ENCODE data around the gene HTT.

HTT gene

GRCh38 chr4:3202836-3203820, 128.6 kb downstream of the HTT start:
- peak overlapping the region; percentile 58 to 86 (median 79) for H3K4me2 ChIP-seq
- no peak overlapping the region; a peak in 1 of 20 replicates for H3K4me3 ChIP-seq
- H3K27ac ChIP-seq, result peak overlapping the region in 9 of 11 experiments; percentile 32 to 67 (median 57); a peak in 18 of 22 replicates
- no peak; a peak in 1 of 22 replicates for TF ChIP-seq Cebpa-rat (IDR thresholded peaks at IDR 0.05)
- H3K4me1 ChIP-seq, result peaks cover 23 to 58% (median 52%) of the 10 kb centered on the region in 10 experiments
- no peaks in the 10 kb centered on the region for H3K27me3 ChIP-seq
- H4K20me1 ChIP-seq, result peaks cover 0 to 36% (median 20%) of the 10 kb centered on the region in 11 experiments; a peak in 12 of 22 replicates
- H3K9me3 ChIP-seq (replicated peaks in 1 of 11), result no peaks in the 10 kb centered on the region
- H3K9ac ChIP-seq, result peak overlapping the region in 7 of 11 experiments; percentile 11 to 50 (median 23); a peak in 8 of 22 replicates
- peaks cover 45 to 81% (median 64%) of the 10 kb centered on the region in 11 experiments for H3K36me3 ChIP-seq

GRCh38 chr4:3203971-3204431, 129.5 kb downstream of the HTT start:
- Histone ChIP-seq H3K9ac (0 out of 22 replicates have a peak overlapping the region, but pooled peaks of 1 of the 11 experiments have one; percentile 33), H3K27me3 (no peaks in the 10 kb centered on the region), H3K4me2 (peak overlapping the region in 8 of 11 experiments; percentile 17 to 85 (median 80); a peak in 11 of 22 replicates), H3K36me3 (peaks cover 48 to 81% (median 66%) of the 10 kb centered on the region in 11 experiments), H3K9me3 (replicated peaks in 1 of 11) (no peaks in the 10 kb centered on the region), H3K4me1 (peaks cover 23 to 58% (median 52%) of the 10 kb centered on the region in 10 experiments), H3K27ac (peak overlapping the region in 2 of 11 experiments; percentile 5 to 25; a peak in 3 of 22 replicates), H3K4me3 (no peak overlapping the region), H4K20me1 (peaks cover 0 to 31% (median 15%) of the 10 kb centered on the region in 11 experiments; a peak in 12 of 22 replicates)
- TF ChIP-seq Cebpa-rat (IDR thresholded peaks at IDR 0.05), result no peak

GRCh38 chr4:3205995-3206394, 131.5 kb downstream of the HTT start:
- H3K9ac ChIP-seq, result no peak overlapping the region
- H3K9me3 ChIP-seq (replicated peaks in 1 of 11), result no peaks in the 10 kb centered on the region
- peaks cover 23 to 43% (median 39%) of the 10 kb centered on the region in 10 experiments for H3K4me1 ChIP-seq
- no peak overlapping the region for H3K4me3 ChIP-seq
- H4K20me1 ChIP-seq, result peaks cover 0 to 38% (median 13%) of the 10 kb centered on the region in 11 experiments; a peak in 11 of 22 replicates
- H3K27me3 ChIP-seq, result no peaks in the 10 kb centered on the region
- no peak overlapping the region for H3K4me2 ChIP-seq
- H3K27ac ChIP-seq, result no peak overlapping the region
- no peak for TF ChIP-seq Cebpa-rat (IDR thresholded peaks at IDR 0.05)
- peaks cover 49 to 81% (median 65%) of the 10 kb centered on the region in 11 experiments for H3K36me3 ChIP-seq

DNA sequence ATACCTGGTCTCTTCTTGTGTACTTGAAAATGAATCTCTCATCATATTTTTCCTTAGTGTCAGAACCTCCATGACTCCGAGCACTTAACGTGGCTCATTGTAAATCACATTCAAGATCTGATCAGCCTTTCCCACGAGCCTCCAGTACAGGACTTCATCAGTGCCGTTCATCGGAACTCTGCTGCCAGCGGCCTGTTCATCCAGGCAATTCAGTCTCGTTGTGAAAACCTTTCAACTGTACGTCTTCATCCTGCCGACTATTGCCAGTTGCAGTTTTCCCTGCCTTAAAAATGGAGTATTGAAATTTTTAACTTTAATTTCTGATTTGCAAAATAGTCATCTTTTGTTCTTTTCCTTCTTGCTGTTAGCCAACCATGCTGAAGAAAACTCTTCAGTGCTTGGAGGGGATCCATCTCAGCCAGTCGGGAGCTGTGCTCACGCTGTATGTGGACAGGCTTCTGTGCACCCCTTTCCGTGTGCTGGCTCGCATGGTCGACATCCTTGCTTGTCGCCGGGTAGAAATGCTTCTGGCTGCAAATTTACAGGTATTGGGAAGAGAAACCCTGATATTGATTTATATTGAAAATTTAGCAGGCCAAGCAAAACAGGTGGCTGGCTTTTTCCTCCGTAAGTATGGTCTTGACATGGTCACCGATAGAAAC, 132.1 kb downstream of the HTT start:
- peaks cover 18 to 37% (median 33%) of the 10 kb centered on the region in 10 experiments for H3K4me1 ChIP-seq
- TF ChIP-seq Cebpa-rat (IDR thresholded peaks at IDR 0.05), result no peak
- peaks cover 54 to 82% (median 68%) of the 10 kb centered on the region in 11 experiments for H3K36me3 ChIP-seq
- no peak overlapping the region for H3K4me3 ChIP-seq
- no peaks in the 10 kb centered on the region for H3K27me3 ChIP-seq
- H3K27ac ChIP-seq, result no peak overlapping the region
- H3K4me2 ChIP-seq, result no peak overlapping the region
- H3K9me3 ChIP-seq (replicated peaks in 1 of 11), result no peaks in the 10 kb centered on the region
- H3K9ac ChIP-seq, result no peak overlapping the region
- H4K20me1 ChIP-seq, result peaks cover 0 to 32% (median 12%) of the 10 kb centered on the region in 11 experiments; a peak in 11 of 22 replicates

DNA sequence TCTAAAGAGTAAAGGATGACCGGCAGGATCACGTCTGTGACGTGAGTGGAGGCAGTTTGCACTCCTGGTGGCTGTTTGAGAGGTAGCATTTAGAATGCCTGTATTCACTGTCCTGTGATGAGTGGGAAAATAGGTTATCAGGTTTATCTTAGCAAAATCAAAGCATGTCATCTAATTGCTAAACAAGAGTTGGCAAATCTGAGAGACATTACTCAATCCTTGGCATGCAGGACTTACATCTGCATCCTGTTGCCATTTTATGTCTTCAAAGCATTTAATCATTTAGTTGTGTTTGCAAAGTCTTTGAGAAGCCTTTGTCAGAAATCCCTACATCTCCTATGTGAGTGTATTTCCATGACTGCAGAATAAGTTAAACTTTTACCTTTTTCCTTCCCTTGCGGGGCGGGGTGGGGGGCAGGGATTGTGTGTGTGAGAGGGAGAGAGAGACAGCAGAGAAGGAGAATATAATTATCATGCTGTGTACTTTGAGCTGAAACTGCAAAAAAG, 133.1 kb downstream of the HTT start:
- Histone ChIP-seq H3K9ac (no peak overlapping the region), H3K9me3 (replicated peaks in 1 of 11) (no peaks in the 10 kb centered on the region), H4K20me1 (peaks cover 0 to 22% (median 2%) of the 10 kb centered on the region in 11 experiments; a peak in 9 of 22 replicates), H3K36me3 (peaks cover 63 to 92% (median 78%) of the 10 kb centered on the region in 11 experiments), H3K4me3 (no peak overlapping the region), H3K27ac (no peak overlapping the region; a peak in 1 of 22 replicates), H3K4me1 (peaks cover 8 to 32% (median 23%) of the 10 kb centered on the region in 10 experiments), H3K4me2 (no peak overlapping the region), H3K27me3 (no peaks in the 10 kb centered on the region)
- TF ChIP-seq Cebpa-rat (IDR thresholded peaks at IDR 0.05), result no peak

DNA sequence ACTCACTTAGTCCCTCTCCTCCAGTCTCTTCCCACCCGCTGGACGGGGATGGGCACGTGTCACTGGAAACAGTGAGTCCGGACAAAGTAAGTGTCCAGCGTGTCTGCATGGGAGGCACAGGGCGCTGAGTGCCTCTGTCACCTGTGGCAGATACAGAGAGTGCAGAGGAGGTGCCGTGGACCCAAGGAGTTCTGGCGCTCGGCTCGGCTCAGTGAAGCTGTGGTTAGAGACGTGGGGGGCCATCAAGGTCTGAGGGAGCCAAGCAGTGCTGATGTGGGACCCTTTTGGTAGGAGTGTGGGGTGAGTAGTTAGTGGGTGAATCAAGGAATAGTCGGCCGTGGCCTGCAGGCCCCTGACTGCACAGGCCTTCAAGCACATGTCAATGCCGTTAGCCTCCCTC, 134.3 kb downstream of the HTT start:
- no peak overlapping the region for H3K4me3 ChIP-seq
- no peak overlapping the region for H3K9ac ChIP-seq
- TF ChIP-seq Cebpa-rat (IDR thresholded peaks at IDR 0.05), result no peak
- no peaks in the 10 kb centered on the region for H3K27me3 ChIP-seq
- peaks cover 0 to 29% (median 0%) of the 10 kb centered on the region in 11 experiments; a peak in 5 of 22 replicates for H4K20me1 ChIP-seq
- no peaks in the 10 kb centered on the region for H3K9me3 ChIP-seq (replicated peaks in 1 of 11)
- peaks cover 75 to 97% (median 89%) of the 10 kb centered on the region in 11 experiments for H3K36me3 ChIP-seq
- H3K27ac ChIP-seq, result no peak overlapping the region
- H3K4me2 ChIP-seq, result no peak overlapping the region
- peaks cover 0 to 20% (median 10%) of the 10 kb centered on the region in 10 experiments; a peak in 16 of 20 replicates for H3K4me1 ChIP-seq

DNA sequence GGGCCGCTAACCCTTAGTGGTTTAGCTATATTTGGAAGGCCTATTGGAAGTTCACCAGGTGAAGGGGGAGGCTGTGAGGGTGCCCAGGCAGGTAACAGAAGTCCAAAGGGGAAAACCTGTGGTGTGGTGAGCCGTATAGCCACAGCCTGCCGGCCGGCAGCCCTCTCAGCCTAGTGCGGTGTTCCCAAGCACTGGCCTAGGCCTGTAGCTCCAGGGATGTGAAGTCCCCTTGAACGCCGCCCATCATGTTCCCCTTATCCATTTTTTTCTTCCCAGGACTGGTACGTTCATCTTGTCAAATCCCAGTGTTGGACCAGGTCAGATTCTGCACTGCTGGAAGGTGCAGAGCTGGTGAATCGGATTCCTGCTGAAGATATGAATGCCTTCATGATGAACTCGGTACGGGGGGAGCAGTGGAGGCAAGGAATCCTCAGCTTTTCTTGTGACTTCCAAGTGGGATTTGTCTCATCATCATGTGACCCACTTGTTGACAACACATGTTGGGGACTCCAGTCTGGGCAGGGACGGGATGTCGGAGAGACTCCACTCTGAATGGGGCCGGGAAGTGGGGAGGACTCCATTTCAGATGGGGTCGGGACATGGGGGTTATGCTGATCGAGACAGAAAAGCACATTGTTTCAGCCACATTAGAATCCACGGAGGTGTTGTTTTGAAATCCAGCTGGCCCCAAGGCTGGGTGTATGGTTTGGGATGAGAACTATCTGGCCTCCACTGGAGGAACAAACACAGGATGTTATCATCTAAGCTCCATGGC, 135.3 kb downstream of the HTT start:
- TF ChIP-seq Cebpa-rat (IDR thresholded peaks at IDR 0.05), result no peak
- H3K27me3 ChIP-seq, result no peaks in the 10 kb centered on the region
- H3K36me3 ChIP-seq, result peaks cover 82 to 97% (median 90%) of the 10 kb centered on the region in 11 experiments

GRCh38 chr4:3210467-3210866, 136.0 kb downstream of the HTT start:
- no peak overlapping the region for H3K27ac ChIP-seq
- H3K4me1 ChIP-seq, result peaks cover 0 to 7% (median 0%) of the 10 kb centered on the region in 10 experiments; a peak in 4 of 20 replicates
- H4K20me1 ChIP-seq, result peaks cover 0 to 24% (median 0%) of the 10 kb centered on the region in 11 experiments; a peak in 3 of 22 replicates
- H3K4me2 ChIP-seq, result no peak overlapping the region
- H3K9me3 ChIP-seq (replicated peaks in 1 of 11), result no peaks in the 10 kb centered on the region
- no peak overlapping the region for H3K4me3 ChIP-seq
- H3K9ac ChIP-seq, result no peak overlapping the region
- TF ChIP-seq Cebpa-rat (IDR thresholded peaks at IDR 0.05), result no peak
- no peaks in the 10 kb centered on the region for H3K27me3 ChIP-seq
- peaks cover 90 to 100% (median 96%) of the 10 kb centered on the region in 11 experiments for H3K36me3 ChIP-seq

More for the DNA sequence above, 135.3 kb downstream of the HTT start:
- H3K9me3 ChIP-seq (replicated peaks in 1 of 11), result no peaks in the 10 kb centered on the region
- peaks cover 0 to 11% (median 1%) of the 10 kb centered on the region in 10 experiments; a peak in 14 of 20 replicates for H3K4me1 ChIP-seq
- no peak overlapping the region for H3K4me3 ChIP-seq
- peaks cover 0 to 24% (median 0%) of the 10 kb centered on the region in 11 experiments; a peak in 3 of 22 replicates for H4K20me1 ChIP-seq
- H3K27ac ChIP-seq, result no peak overlapping the region
- no peak overlapping the region for H3K4me2 ChIP-seq
- H3K9ac ChIP-seq, result no peak overlapping the region

Data from BLaER1 treated with 17β-estradiol and CSF1 and Interleukin-3, amounts not matched to agents 10 nM and 100 nM (cell line).